GM19099 (cell line): ENCODE measurements around the gene SULT1A2.
"Not testable (repeated sequence)": the region's sequence is repeated elsewhere in the genome, so short reads cannot be mapped to it uniquely, and the experiment has no call there.

ENCODE experiments used
- POLR2A ChIP-seq: IDR thresholded peaks from 3 replicates; pipeline ENCODE4 v1.6.1; 2011; ENCODE audit warnings: low read depth; ENCODE audit not compliant: insufficient read length; ENCODE audit errors: extremely low read depth

Gene SULT1A2

GRCh38 chr16:28596840-28597691 lies at the start of gene SULT1A2:
TSS of gene SULT1A2 (minus strand) at chr16:28597050. CDS start at chr16:28595930, 1,120 bp downstream.
- TF ChIP-seq POLR2A, result no peak

GRCh38 chr16:28637765-28638164 lies 40.9 kb upstream of the SULT1A2 start, which contains the start of gene NPIPB8:
TSS of gene NPIPB8 (plus strand) at chr16:28638065. CDS start at chr16:28638361, 296 bp downstream.
- not testable (repeated sequence) for TF ChIP-seq POLR2A

- TF ChIP-seq POLR2A, result no peak
Measured at GRCh38 chr16:28623172-28623711, 26.4 kb upstream of the SULT1A2 start.

- no peak for TF ChIP-seq POLR2A
Measured at GRCh38 chr16:28621481-28622155, 24.8 kb upstream of the SULT1A2 start.

- no peak for TF ChIP-seq POLR2A
Measured at GRCh38 chr16:28617874-28618273, 21.0 kb upstream of the SULT1A2 start.

- TF ChIP-seq POLR2A, result no peak
Measured at GRCh38 chr16:28616636-28617035, 19.8 kb upstream of the SULT1A2 start.

- no peak for TF ChIP-seq POLR2A
Measured at GRCh38 chr16:28610595-28611191, 13.8 kb upstream of the SULT1A2 start.

GRCh38 chr16:28609631-28610594 lies 13.1 kb upstream of the SULT1A2 start, which contains the start of gene SULT1A1:
TSS of gene SULT1A1 (minus strand) at chr16:28610044. CDS start at chr16:28608855, 1,189 bp downstream.
- TF ChIP-seq POLR2A, result no peak

GRCh38 chr16:28607116-28607623 lies 10.3 kb upstream of the SULT1A2 start:
- TF ChIP-seq POLR2A, result no peak

- TF ChIP-seq POLR2A, result no peak
Measured at GRCh38 chr16:28606291-28607115, 9.7 kb upstream of the SULT1A2 start.

- TF ChIP-seq POLR2A, result no peak
Measured at GRCh38 chr16:28604186-28604565, 7.3 kb upstream of the SULT1A2 start.

GRCh38 chr16:28603381-28604185 lies 6.7 kb upstream of the SULT1A2 start:
- TF ChIP-seq POLR2A, result no peak

- no peak for TF ChIP-seq POLR2A
Measured at GRCh38 chr16:28602529-28602928, 5.7 kb upstream of the SULT1A2 start.
